Measurements from ENCODE around the gene DNAJC1. TPM values are rescaled to one million over a fixed set of nuclear protein-coding genes. Genes with fewer than 3 reads are reported as not detected.

The DNAJC1 gene
- total and polyA plus RNA-seq, 4 experiments from 2014 or later, result 13.0 to 22.0 (median 15.8) TPM

DNA sequence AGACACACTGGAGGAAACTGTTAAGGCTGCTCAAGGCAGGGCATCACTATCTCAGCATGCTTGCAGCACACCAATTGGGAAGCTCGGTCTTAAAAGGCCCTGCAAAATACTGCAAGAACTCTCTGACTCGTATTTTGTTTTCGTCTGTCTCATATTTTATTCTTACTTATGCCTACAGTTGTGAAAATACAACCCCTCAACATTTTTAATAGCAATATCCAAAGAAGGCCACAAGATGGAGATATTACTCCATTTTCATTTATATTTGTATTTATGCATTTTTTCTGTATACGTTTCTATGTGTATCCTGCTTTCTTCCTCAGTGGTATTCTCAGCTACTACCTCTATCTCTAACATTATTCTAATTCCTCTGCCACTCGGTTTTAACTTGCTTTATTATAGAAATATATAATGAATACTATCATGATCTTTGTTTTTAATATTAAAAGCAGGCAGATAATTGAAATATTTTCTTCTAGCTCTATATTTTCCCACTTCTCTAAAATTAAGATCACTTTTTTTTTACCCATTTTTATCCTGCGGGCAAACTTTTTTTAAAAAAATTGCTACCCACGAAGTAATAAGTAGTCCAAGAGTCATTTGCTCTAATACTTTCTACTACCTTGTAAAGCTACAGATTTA, 10.0 kb downstream of the DNAJC1 start:
- Mint-ChIP-seq H3K27me3 (no peaks in the 10 kb centered on the region), H3K4me1 (peaks cover 16 to 23% (median 20%) of the 10 kb centered on the region in 4 donors), H3K36me3 (no peaks in the 10 kb centered on the region), H3K27ac (peak overlapping the region in 1 of 7 donors; percentile 2), H3K9me3 (no peaks in the 10 kb centered on the region), H3K4me3 (no peak overlapping the region)
- DNase-seq, result peak in 4 of 5 donors; percentile 52 to 57 (median 56)
- peaks cover 5% of the 10 kb centered on the region for H3K4me1 ChIP-seq (ENCODE audit: insufficient read depth, low read length)
- CTCF ChIA-PET (ENCODE audit: partially characterized antibody), result interaction anchor here (0.7 to 4.5 kb wide), 44 partner anchors 12 to 1298 kb away, joined by 3 to 133 read pairs (median 4); partner anchors contain the start of genes COMMD3 and DNAJC1
- POLR2A ChIA-PET (ENCODE audit: partially characterized antibody), result interaction anchor here (0.8 to 2.7 kb wide), 7 partner anchors 10 to 995 kb away, joined by 3 to 18 read pairs (median 3); partner anchors contain the start of gene DNAJC1
- intact Hi-C loops (cut with micrococcal nuclease), result loop anchor here (1.0 to 10.0 kb wide), 5 partner anchors 73 to 1301 kb away; no protein-coding TSS in a partner anchor
- no peak overlapping the region for H3K4me3 ChIP-seq (ENCODE audit: low read length in 2 of 2)
- H3K27me3 ChIP-seq (ENCODE audit: insufficient read depth, low read length), result no peaks in the 10 kb centered on the region
- H3K36me3 ChIP-seq (ENCODE audit: insufficient read depth, low read length), result no peaks in the 10 kb centered on the region
- no peak overlapping the region for H3K27ac ChIP-seq (ENCODE audit: low read depth, low read length)
- no peaks in the 10 kb centered on the region for H3K9me3 ChIP-seq (ENCODE audit: control insufficient read depth in 1 of 2, low read length in 2 of 2)

DNA sequence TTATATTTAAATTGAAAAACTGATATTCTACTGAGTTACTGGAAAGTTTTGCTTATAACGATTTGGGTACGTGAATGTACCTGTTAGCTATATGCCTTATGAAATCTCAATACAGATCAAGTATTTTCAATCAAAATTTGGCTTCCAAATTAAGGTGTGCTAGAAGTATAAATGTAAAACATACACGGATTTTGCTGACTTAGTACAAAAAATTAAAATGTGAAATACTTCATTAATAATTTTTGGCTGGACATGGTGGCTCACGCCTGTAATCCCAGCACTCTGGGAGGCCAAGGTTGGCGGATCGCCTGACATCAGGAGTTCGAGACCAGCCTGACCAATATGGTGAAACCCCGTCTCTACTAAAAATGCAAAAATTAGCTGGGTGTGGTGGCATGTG, 11.7 kb downstream of the DNAJC1 start:
- H3K9me3 ChIP-seq (ENCODE audit: control insufficient read depth in 1 of 2, low read length in 2 of 2), result no peaks in the 10 kb centered on the region
- Mint-ChIP-seq H3K36me3 (no peaks in the 10 kb centered on the region), H3K4me3 (no peak overlapping the region), H3K27ac (no peak overlapping the region), H3K27me3 (no peaks in the 10 kb centered on the region), H3K9me3 (no peaks in the 10 kb centered on the region), H3K4me1 (peaks cover 13 to 18% (median 15%) of the 10 kb centered on the region in 4 donors)
- no peak for DNase-seq
- no peaks in the 10 kb centered on the region for H3K27me3 ChIP-seq (ENCODE audit: insufficient read depth, low read length)
- POLR2A ChIA-PET (ENCODE audit: partially characterized antibody), result interaction anchor here (0.5 to 2.7 kb wide), 3 partner anchors 11 to 472 kb away, joined by 3 to 18 read pairs (median 4); partner anchors contain the start of gene DNAJC1
- H3K4me3 ChIP-seq (ENCODE audit: low read length in 2 of 2), result no peak overlapping the region
- peaks cover 5% of the 10 kb centered on the region for H3K4me1 ChIP-seq (ENCODE audit: insufficient read depth, low read length)
- H3K27ac ChIP-seq (ENCODE audit: low read depth, low read length), result no peak overlapping the region
- CTCF ChIA-PET (ENCODE audit: partially characterized antibody), result interaction anchor here (0.6 to 4.5 kb wide), 16 partner anchors 9 to 1077 kb away, joined by 3 to 133 read pairs (median 4); partner anchors contain the start of gene DNAJC1
- intact Hi-C loops (cut with micrococcal nuclease), result loop anchor here (2.0 to 10.0 kb wide), 3 partner anchors 75 to 1303 kb away; no protein-coding TSS in a partner anchor
- no peaks in the 10 kb centered on the region for H3K36me3 ChIP-seq (ENCODE audit: insufficient read depth, low read length)

DNA sequence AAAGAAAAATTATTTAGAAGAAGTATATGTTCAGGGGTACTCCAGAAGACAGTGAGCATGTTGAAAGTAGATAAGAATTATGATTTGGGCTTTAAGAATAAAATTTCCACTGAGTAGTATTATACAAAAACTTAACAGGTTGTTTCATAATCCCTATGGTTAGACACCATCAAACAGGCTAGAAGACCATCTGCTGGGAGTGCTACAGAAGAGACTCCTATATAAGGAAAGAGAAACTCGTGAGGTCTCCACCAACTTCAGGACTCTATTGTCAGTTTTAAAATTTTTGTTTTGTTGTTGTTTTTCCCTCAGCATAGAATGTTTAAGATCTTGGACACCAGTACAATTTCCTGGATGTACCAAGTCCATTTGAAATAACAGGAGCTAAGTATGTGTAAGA, 13.1 kb downstream of the DNAJC1 start:
- intact Hi-C loops (cut with micrococcal nuclease), result loop anchor here (10.0 kb wide), 1 partner anchor 1304 kb away; no protein-coding TSS in a partner anchor
- peaks cover 0 to 5% (median 1%) of the 10 kb centered on the region in 8 donors for H3K9me3 Mint-ChIP-seq
- no peak overlapping the region for H3K4me3 ChIP-seq (ENCODE audit: low read length in 2 of 2)
- H3K27me3 ChIP-seq (ENCODE audit: insufficient read depth, low read length), result no peaks in the 10 kb centered on the region
- POLR2A ChIA-PET (ENCODE audit: partially characterized antibody), result no interaction called here
- H3K9me3 ChIP-seq (ENCODE audit: control insufficient read depth in 1 of 2, low read length in 2 of 2), result no peaks in the 10 kb centered on the region
- no peak for DNase-seq
- H3K36me3 ChIP-seq (ENCODE audit: insufficient read depth, low read length), result no peaks in the 10 kb centered on the region
- H3K27ac ChIP-seq (ENCODE audit: low read depth, low read length), result no peak overlapping the region
- H3K4me3 Mint-ChIP-seq, result no peak overlapping the region
- no peaks in the 10 kb centered on the region for H3K27me3 Mint-ChIP-seq
- CTCF ChIA-PET (ENCODE audit: partially characterized antibody), result interaction anchor here (0.7 to 4.5 kb wide), 15 partner anchors 8 to 1079 kb away, joined by 3 to 133 read pairs (median 4); partner anchors contain the start of gene DNAJC1
- peaks cover 3 to 5% of the 10 kb centered on the region in 2 donors for H3K36me3 Mint-ChIP-seq
- peaks cover 5% of the 10 kb centered on the region for H3K4me1 ChIP-seq (ENCODE audit: insufficient read depth, low read length)
- peaks cover 7 to 14% (median 10%) of the 10 kb centered on the region in 4 donors for H3K4me1 Mint-ChIP-seq
- H3K27ac Mint-ChIP-seq, result peak overlapping the region in 2 of 7 donors; percentile 3 to 29

DNA sequence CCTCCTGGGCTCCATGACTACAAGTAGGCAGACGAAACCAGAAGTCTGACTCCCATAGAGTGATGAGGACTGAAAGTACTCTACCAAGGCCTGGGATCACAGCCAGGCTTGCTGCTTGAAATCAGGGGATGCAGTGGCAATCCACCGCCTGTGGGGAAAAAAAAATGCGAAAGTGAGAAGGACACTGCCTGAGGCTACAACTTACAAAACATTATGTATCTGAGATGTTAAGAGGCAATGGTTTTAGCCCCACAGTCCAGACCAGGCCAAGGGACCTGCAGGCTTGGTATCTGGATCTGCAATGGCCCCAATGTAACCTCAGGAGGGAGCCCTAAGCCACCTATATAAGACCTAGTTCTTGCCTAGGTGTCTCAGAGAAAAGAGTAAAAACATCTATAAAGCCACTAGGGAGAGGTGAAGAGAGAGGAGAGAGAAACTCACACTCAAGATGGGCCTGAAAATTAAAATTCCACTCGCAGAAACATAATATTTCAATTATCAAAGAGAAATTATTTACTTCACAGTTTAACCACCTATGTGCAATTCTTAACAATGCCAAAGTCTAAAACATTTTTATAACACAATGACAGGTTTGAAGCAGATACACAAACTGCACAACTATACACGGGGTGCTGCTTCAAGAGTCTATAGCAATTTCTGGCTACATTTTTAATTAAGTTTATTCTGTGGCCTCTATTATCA, 13.9 kb downstream of the DNAJC1 start:
- no peaks in the 10 kb centered on the region for H3K9me3 ChIP-seq (ENCODE audit: control insufficient read depth in 1 of 2, low read length in 2 of 2)
- peaks cover 3 to 8% of the 10 kb centered on the region in 2 donors for H3K36me3 Mint-ChIP-seq
- peaks cover 0 to 5% (median 1%) of the 10 kb centered on the region in 8 donors for H3K9me3 Mint-ChIP-seq
- no peaks in the 10 kb centered on the region for H3K36me3 ChIP-seq (ENCODE audit: insufficient read depth, low read length)
- intact Hi-C loops (cut with micrococcal nuclease), result loop anchor here (1.0 to 10.0 kb wide), 2 partner anchors 1079 to 1305 kb away; no protein-coding TSS in a partner anchor
- H3K4me1 Mint-ChIP-seq, result peaks cover 6 to 12% (median 10%) of the 10 kb centered on the region in 4 donors
- H3K4me1 ChIP-seq (ENCODE audit: insufficient read depth, low read length), result peaks cover 5% of the 10 kb centered on the region
- peak in 4 of 5 donors; percentile 13 to 33 (median 24) for DNase-seq
- H3K4me3 Mint-ChIP-seq, result no peak overlapping the region
- no peak overlapping the region for H3K4me3 ChIP-seq (ENCODE audit: low read length in 2 of 2)
- H3K27ac Mint-ChIP-seq, result peak overlapping the region in 2 of 7 donors; percentile 52 to 94
- no peaks in the 10 kb centered on the region for H3K27me3 ChIP-seq (ENCODE audit: insufficient read depth, low read length)
- no peak overlapping the region for H3K27ac ChIP-seq (ENCODE audit: low read depth, low read length)
- H3K27me3 Mint-ChIP-seq, result no peaks in the 10 kb centered on the region
- ChIA-PET CTCF (ENCODE audit: partially characterized antibody) (interaction anchor here (0.7 to 0.9 kb wide), 2 partner anchors 13 to 504 kb away, joined by 3 read pairs; no protein-coding TSS in a partner anchor), POLR2A (ENCODE audit: partially characterized antibody) (no interaction called here)

DNA sequence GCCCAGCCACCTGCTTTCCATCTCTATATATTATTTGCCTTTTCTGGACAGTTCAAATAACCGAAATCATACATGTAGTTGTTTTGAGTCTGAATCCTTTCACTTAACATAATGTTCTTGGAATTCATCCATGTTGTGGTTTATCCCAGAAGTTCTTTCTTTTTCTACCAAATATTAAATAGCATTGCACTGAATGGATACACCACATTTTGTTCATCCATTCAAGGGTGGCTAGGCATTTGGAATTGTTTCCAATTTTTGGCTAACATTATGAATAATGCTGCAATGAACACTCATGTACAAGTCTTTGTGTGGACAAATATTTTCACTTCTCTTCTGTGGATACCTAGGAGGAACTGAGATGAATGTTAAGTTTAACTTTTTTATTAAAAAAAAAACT, 18.0 kb downstream of the DNAJC1 start:
- Mint-ChIP-seq H3K36me3 (peaks cover 4 to 12% of the 10 kb centered on the region in 2 donors), H3K4me1 (peaks cover 6 to 10% (median 9%) of the 10 kb centered on the region in 4 donors), H3K27ac (no peak overlapping the region), H3K27me3 (no peaks in the 10 kb centered on the region), H3K4me3 (no peak overlapping the region), H3K9me3 (peaks cover 0 to 5% (median 1%) of the 10 kb centered on the region in 8 donors)
- Histone ChIP-seq H3K4me1 (ENCODE audit: insufficient read depth, low read length) (peaks cover 5% of the 10 kb centered on the region), H3K36me3 (ENCODE audit: insufficient read depth, low read length) (no peaks in the 10 kb centered on the region), H3K27me3 (ENCODE audit: insufficient read depth, low read length) (no peaks in the 10 kb centered on the region), H3K27ac (ENCODE audit: low read depth, low read length) (no peak overlapping the region), H3K4me3 (ENCODE audit: low read length in 2 of 2) (no peak overlapping the region), H3K9me3 (ENCODE audit: control insufficient read depth in 1 of 2, low read length in 2 of 2) (no peaks in the 10 kb centered on the region)
- no peak for DNase-seq
- intact Hi-C loops (cut with micrococcal nuclease), result no loop called here
- ChIA-PET POLR2A (ENCODE audit: partially characterized antibody) (no interaction called here), CTCF (ENCODE audit: partially characterized antibody) (interaction anchor here (1.6 to 2.7 kb wide), 2 partner anchors 24 to 1005 kb away, joined by 4 to 9 read pairs; no protein-coding TSS in a partner anchor)

DNA sequence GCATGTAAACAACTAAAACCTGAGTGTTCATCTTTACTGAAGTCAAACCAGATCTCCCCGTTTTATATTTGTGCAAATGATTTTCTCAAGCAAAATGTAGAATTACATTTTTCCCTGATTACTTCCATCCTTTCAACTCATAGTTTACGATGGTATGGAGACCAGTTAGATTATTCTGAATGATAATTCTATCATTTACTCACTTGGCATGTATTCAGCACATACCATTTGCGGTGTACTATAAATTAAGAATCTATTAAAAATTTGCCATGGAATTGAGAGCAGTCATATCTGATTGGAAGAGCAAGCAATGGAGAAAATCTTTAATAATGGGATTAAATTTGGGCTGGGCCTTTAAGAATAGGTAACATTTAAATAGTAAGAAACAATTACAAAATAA, 22.4 kb downstream of the DNAJC1 start:
- H3K4me1 Mint-ChIP-seq, result peaks cover 16 to 20% (median 19%) of the 10 kb centered on the region in 4 donors
- no peak overlapping the region for H3K27ac ChIP-seq (ENCODE audit: low read depth, low read length)
- H3K27me3 Mint-ChIP-seq, result no peaks in the 10 kb centered on the region
- H3K9me3 ChIP-seq (ENCODE audit: control insufficient read depth in 1 of 2, low read length in 2 of 2), result no peaks in the 10 kb centered on the region
- peaks cover 0 to 1% (median under 1%) of the 10 kb centered on the region in 8 donors for H3K9me3 Mint-ChIP-seq
- H3K36me3 ChIP-seq (ENCODE audit: insufficient read depth, low read length), result no peaks in the 10 kb centered on the region
- no peaks in the 10 kb centered on the region for H3K4me1 ChIP-seq (ENCODE audit: insufficient read depth, low read length)
- no peak overlapping the region for H3K27ac Mint-ChIP-seq
- H3K4me3 Mint-ChIP-seq, result no peak overlapping the region
- CTCF ChIA-PET (ENCODE audit: partially characterized antibody), result interaction anchor here (0.9 kb wide), 1 partner anchor 12 kb away, joined by 4 read pairs; no protein-coding TSS in a partner anchor
- H3K36me3 Mint-ChIP-seq, result peaks cover 2 to 8% of the 10 kb centered on the region in 2 donors
- H3K27me3 ChIP-seq (ENCODE audit: insufficient read depth, low read length), result no peaks in the 10 kb centered on the region
- DNase-seq, result no peak
- intact Hi-C loops (cut with micrococcal nuclease), result no loop called here
- no peak overlapping the region for H3K4me3 ChIP-seq (ENCODE audit: low read length in 2 of 2)
- POLR2A ChIA-PET (ENCODE audit: partially characterized antibody), result no interaction called here

DNA sequence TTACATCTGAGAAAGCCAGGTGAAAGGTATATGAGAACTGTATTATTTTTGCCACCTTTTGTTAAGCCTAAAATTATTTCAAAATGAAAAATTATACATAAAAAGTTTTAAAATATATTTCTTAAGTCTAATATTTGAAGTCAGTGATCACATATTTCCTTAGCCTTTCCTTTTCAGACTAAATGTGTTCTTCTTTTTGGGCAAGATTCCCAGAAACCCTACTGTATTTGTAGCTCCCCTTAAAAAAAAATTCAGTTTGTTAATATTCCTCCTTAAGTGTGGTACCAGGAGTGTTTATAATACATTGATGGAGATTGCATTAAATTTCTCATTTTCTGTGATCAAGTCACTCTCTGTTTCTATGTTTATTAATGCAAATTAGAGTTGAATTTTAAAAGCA, 22.8 kb downstream of the DNAJC1 start:
- H3K27me3 ChIP-seq (ENCODE audit: insufficient read depth, low read length), result no peaks in the 10 kb centered on the region
- CTCF ChIA-PET (ENCODE audit: partially characterized antibody), result no interaction called here
- H3K36me3 Mint-ChIP-seq, result peaks cover 1 to 8% of the 10 kb centered on the region in 2 donors
- intact Hi-C loops (cut with micrococcal nuclease), result no loop called here
- no peak overlapping the region for H3K27ac Mint-ChIP-seq
- no peaks in the 10 kb centered on the region for H3K36me3 ChIP-seq (ENCODE audit: insufficient read depth, low read length)
- no peak overlapping the region for H3K27ac ChIP-seq (ENCODE audit: low read depth, low read length)
- peaks cover 17 to 21% (median 19%) of the 10 kb centered on the region in 4 donors for H3K4me1 Mint-ChIP-seq
- H3K27me3 Mint-ChIP-seq, result no peaks in the 10 kb centered on the region
- no peak for DNase-seq
- H3K4me1 ChIP-seq (ENCODE audit: insufficient read depth, low read length), result no peaks in the 10 kb centered on the region
- H3K9me3 ChIP-seq (ENCODE audit: control insufficient read depth in 1 of 2, low read length in 2 of 2), result no peaks in the 10 kb centered on the region
- no peaks in the 10 kb centered on the region for H3K9me3 Mint-ChIP-seq
- H3K4me3 ChIP-seq (ENCODE audit: low read length in 2 of 2), result no peak overlapping the region
- H3K4me3 Mint-ChIP-seq, result no peak overlapping the region
- POLR2A ChIA-PET (ENCODE audit: partially characterized antibody), result no interaction called here
